Glomerular visceral epithelial cell (primary cell): ENCODE measurements around the gene NRTN.
A peak's percentile ranks its signal among the peaks of the same experiment; 100 is the strongest.

Source experiments
- DNase-seq: peaks from one replicate; pipeline ENCODE4 v3.0.0-alpha.2; 2016; ENCODE audit errors: extremely low spot score

The NRTN gene

GRCh38 chr19:5867201-5868136, 62.6 kb downstream of the NRTN start:
- DNase-seq, result no peak

- DNase-seq, result no peak
Observed at GRCh38 chr19:5870986-5871394, 66.1 kb downstream of the NRTN start.

GRCh38 chr19:5873617-5874199, 68.8 kb downstream of the NRTN start:
- DNase-seq, result no peak

GRCh38 chr19:5874496-5874895, 69.6 kb downstream of the NRTN start:
- peak; percentile 38 for DNase-seq

- no peak for DNase-seq
Observed at GRCh38 chr19:5877427-5877826, 72.6 kb downstream of the NRTN start.

- DNase-seq, result no peak
Observed at GRCh38 chr19:5877882-5878281, 73.0 kb downstream of the NRTN start.
